WERI-Rb-1 (cell line): ENCODE results near the gene HDAC9.
"Not testable (repeated sequence)": the region's sequence is repeated elsewhere in the genome, so short reads cannot be mapped to it uniquely, and the experiment has no call there.

Source experiments
- DNase-seq: peaks from one replicate; pipeline ENCODE4 v3.0.0-alpha.2; 2020
- H3K27ac ChIP-seq: fragments of 250-450 bp; sonication (Bioruptor Pico); 2 replicates; pipeline ENCODE4 v1.5.1; 2020; ENCODE audit warnings: mild to moderate bottlenecking, moderate library complexity
- H3K27me3 ChIP-seq: fragments of 250-450 bp; sonication (Bioruptor Pico); 2 replicates; pipeline ENCODE4 v1.5.1; 2021; ENCODE audit warnings: mild to moderate bottlenecking, low read depth, moderate library complexity; ENCODE audit not compliant: insufficient read depth, severe bottlenecking
- H3K36me3 ChIP-seq: fragments of 250-450 bp; sonication (Bioruptor Pico); 2 replicates; pipeline ENCODE4 v1.5.1; 2020; ENCODE audit warnings: mild to moderate bottlenecking, moderate library complexity
- H3K4me3 ChIP-seq: 2 replicates; pipeline ENCODE4 v1.5.1; 2011; ENCODE audit warnings: low read depth, mild to moderate bottlenecking, control low read depth, low read length
- H3K9me3 ChIP-seq: fragments of 250-450 bp; sonication (Bioruptor Pico); 2 replicates; pipeline ENCODE4 v1.5.1; 2021; ENCODE audit warnings: mild to moderate bottlenecking, moderate library complexity; ENCODE audit not compliant: severe bottlenecking
- TF ChIP-seq, protein P1 (sequence below): IDR thresholded peaks from 2 replicates; pipeline ENCODE4 v1.5.1; 2011; ENCODE audit warnings: low read depth, mild to moderate bottlenecking, control low read depth, inconsistent platforms, low read length

HDAC9 gene

DNA sequence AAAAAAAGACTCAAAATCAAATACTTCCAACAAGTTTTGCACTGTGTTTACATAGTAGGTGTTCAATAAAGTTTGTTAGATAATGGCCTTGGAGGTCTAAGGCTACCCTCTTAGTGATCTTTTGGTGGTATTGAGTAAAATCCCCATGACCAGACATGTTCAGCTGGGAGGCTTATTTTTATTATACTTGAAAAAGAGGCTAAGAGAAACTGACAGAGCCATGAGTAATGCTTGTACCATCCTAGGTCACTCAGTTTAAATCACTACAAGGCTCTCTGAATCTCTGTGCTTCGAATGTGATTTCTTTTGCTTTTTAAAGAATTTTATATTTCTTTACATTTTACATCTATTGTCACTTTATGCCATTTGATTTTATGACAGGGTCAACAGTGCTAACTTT, 531.3 kb downstream of the HDAC9 start:
- DNase-seq = no peak
- TF ChIP-seq, protein P1, sequence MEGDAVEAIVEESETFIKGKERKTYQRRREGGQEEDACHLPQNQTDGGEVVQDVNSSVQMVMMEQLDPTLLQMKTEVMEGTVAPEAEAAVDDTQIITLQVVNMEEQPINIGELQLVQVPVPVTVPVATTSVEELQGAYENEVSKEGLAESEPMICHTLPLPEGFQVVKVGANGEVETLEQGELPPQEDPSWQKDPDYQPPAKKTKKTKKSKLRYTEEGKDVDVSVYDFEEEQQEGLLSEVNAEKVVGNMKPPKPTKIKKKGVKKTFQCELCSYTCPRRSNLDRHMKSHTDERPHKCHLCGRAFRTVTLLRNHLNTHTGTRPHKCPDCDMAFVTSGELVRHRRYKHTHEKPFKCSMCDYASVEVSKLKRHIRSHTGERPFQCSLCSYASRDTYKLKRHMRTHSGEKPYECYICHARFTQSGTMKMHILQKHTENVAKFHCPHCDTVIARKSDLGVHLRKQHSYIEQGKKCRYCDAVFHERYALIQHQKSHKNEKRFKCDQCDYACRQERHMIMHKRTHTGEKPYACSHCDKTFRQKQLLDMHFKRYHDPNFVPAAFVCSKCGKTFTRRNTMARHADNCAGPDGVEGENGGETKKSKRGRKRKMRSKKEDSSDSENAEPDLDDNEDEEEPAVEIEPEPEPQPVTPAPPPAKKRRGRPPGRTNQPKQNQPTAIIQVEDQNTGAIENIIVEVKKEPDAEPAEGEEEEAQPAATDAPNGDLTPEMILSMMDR = no peak

DNA sequence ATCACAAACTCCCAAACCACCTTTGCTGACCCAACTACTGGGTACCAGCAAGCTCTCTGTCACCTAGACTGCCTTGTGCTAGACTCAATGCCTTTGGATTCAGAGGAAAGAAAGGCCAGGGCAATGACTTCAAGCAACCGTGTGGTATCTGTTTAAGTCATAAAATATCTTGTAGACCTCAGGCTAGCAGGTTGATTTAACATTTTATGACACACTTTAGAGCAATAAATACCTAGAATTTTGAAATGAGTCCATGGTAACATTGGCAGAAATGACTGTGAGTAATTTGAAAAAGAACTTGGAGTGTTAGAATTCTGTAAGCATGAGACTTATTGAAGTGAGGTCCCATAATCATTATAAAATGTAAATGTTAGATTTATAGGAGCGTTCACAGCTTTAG, 534.7 kb downstream of the HDAC9 start:
- TF ChIP-seq, protein P1 = no peak
- H3K27me3 ChIP-seq = no peaks in the 10 kb centered on the region
- H3K4me3 ChIP-seq = no peak overlapping the region
- H3K36me3 ChIP-seq = no peaks in the 10 kb centered on the region
- no peak for DNase-seq
- H3K27ac ChIP-seq = no peak overlapping the region
- H3K9me3 ChIP-seq = no peaks in the 10 kb centered on the region

More for the DNA sequence above, 531.3 kb downstream of the HDAC9 start:
- H3K9me3 ChIP-seq = no peaks in the 10 kb centered on the region
- no peak overlapping the region for H3K4me3 ChIP-seq
- no peak overlapping the region for H3K27ac ChIP-seq
- no peaks in the 10 kb centered on the region for H3K36me3 ChIP-seq
- H3K27me3 ChIP-seq = no peaks in the 10 kb centered on the region

DNA sequence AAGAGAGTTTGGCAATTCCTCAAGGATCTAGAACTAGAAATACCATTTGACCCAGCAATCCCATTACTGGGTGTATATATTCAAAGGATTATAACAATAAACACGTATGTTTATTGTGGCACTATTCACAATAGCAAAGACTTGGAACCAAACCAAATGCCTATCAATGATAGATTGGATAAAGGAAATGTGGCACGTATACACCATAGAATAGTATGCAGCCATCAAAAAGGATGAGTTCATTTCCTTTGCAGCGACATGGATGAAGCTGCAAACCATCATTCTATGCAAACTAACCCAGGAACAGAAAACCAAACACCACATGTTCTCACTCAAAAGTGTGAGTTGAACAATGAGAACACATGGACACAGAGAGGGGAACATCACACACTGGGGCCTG, 537.4 kb downstream of the HDAC9 start:
- H3K27ac ChIP-seq, DNase-seq, H3K27me3 ChIP-seq, H3K9me3 ChIP-seq, H3K4me3 ChIP-seq, H3K36me3 ChIP-seq: not testable (repeated sequence)

DNA sequence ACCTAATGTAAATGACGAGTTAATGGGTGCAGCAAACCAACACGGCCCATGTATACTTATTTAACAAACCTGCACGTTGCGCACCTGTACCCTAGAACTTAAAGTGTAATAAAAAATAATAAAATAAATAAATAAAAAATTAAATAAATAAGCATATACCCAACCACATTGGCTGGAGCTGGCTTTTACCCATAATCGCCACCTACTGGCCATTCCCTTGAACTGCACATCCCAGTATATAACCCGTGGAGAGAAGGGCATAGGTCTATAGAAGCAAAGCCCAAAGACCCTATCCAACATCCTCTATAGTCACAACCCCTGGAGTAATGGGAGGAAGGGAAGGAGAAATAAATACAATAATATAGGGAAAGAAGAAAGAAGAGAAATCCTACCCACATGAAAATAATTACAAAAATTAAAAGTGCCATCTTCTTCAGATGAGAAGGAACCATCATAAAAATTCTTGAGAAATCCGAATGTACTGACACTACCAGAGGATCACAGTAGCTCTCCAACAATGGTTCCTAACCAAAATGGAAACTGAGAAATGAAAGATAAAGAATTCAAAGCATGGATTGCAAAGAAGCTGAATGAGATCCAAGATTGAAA, 556.3 kb downstream of the HDAC9 start:
- TF ChIP-seq, protein P1 = peak; percentile 57
- Histone ChIP-seq H3K27ac (no peak overlapping the region), H3K27me3 (no peaks in the 10 kb centered on the region), H3K9me3 (no peaks in the 10 kb centered on the region), H3K4me3 (no peak overlapping the region), H3K36me3 (no peaks in the 10 kb centered on the region)
- DNase-seq = peak; percentile 38
